Calu3 (cell line): ENCODE results near the gene SNX25. TPM values are rescaled to one million over a fixed set of nuclear protein-coding genes. Genes with fewer than 3 reads are reported as not detected.

Experiments
- BruUV-seq: library from RNA; stranded (reverse); fragments of 400-500 nt; replicated peaks from 2 replicates; lab custom pipeline; 2021; lab: Mats Ljungman, UMichigan
- CTCF ChIA-PET: fragments of 300-600 bp; sonication (Branson Sonifier 250); formaldehyde crosslinking; loops from one replicate; lab custom pipeline; 2022; ENCODE audit warnings: antibody characterized with exemption; lab: Charles Lee
- DNase-seq: peaks from one replicate; pipeline ENCODE4 v3.0.0; 2022
- H3K27ac Mint-ChIP-seq: one replicate; pipeline ENCODE4 v1.8.0; 2022; ENCODE audit warnings: mixed read lengths; ENCODE audit not compliant: unreplicated experiment
- H3K27me3 Mint-ChIP-seq: one replicate; pipeline ENCODE4 v1.8.0; 2022; ENCODE audit warnings: mixed read lengths; ENCODE audit not compliant: unreplicated experiment
- H3K36me3 Mint-ChIP-seq: one replicate; pipeline ENCODE4 v1.8.0; 2022; ENCODE audit warnings: mild to moderate bottlenecking, moderate library complexity, mixed read lengths; ENCODE audit not compliant: insufficient read depth, unreplicated experiment
- H3K4me1 Mint-ChIP-seq: one replicate; pipeline ENCODE4 v1.8.0; 2022; ENCODE audit warnings: mild to moderate bottlenecking, low read depth, mixed read lengths; ENCODE audit not compliant: unreplicated experiment
- H3K4me3 Mint-ChIP-seq: one replicate; pipeline ENCODE4 v1.8.0; 2022; ENCODE audit warnings: mild to moderate bottlenecking, low read depth, moderate library complexity, mixed read lengths; ENCODE audit not compliant: unreplicated experiment
- H3K9me3 Mint-ChIP-seq: one replicate; pipeline ENCODE4 v1.8.0; 2022; ENCODE audit warnings: low read depth, mixed read lengths; ENCODE audit not compliant: unreplicated experiment
- intact Hi-C: fragments of 100-400 bp; cut with micrococcal nuclease; formaldehyde crosslinking; loops from one replicate; pipeline ENCODE4 v1.10.0; 2022; ENCODE audit not compliant: unreplicated experiment
- total RNA-seq: library from RNA; stranded (reverse); gene quantifications from 2 replicates; pipeline ENCODE4 v1.2.3, GENCODE V29; 2022
- TF ChIP-seq, protein P1 (sequence below): fragments of 200-600 bp; IDR thresholded peaks from one replicate; pipeline ENCODE4 v1.8.0; 2022; ENCODE audit warnings: antibody characterized with exemption; ENCODE audit not compliant: unreplicated experiment

SNX25 gene
- total RNA-seq, 1 experiment from 2014 or later: 16.1 TPM

DNA sequence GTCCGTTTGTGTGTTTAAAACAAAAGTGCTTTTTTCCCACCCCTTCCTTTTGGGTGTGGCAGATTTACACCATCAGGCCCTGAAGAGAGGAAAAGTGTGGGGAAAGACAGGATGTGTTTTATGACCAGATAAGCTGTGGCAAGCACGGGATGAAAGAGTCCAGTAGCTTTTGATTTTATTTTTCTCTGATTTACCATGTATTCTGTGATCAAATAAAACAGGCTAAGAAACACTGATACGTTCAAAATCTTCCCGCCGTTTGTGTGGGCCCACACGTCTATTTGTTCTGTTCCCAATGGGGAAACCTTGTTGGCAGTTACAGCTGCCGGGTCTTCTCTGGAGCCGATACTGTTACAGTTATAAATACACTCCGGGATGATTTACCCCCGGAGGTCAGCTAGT is 175.5 kb downstream of the SNX25 start:
- H3K4me1 Mint-ChIP-seq: peaks cover 7% of the 10 kb centered on the region

DNA sequence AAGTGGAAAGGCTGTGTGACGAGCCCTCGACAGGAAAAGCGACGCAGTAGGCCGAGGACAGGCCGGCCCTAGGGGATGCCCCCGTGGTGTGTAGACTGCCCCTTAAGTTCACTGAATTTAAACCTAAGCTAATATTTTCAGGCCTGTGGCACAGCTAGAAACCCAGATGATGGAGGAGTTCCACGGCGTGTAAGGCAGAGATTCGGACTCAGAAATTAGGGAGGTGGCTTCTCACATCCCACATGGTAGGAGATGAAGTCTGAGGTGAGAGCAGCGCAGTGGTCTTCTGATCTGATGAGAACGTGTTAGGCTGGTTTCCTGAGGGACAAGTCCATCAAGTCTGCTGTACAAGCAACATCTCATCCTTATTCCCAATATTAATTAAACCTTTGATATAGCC is 178.6 kb downstream of the SNX25 start:
- no TSS peak for BruUV-seq
- intact Hi-C loops: no loop called here

More for the DNA sequence above, 175.5 kb downstream of the SNX25 start:
- CTCF ChIA-PET: no interaction called here
- no peaks in the 10 kb centered on the region for H3K27me3 Mint-ChIP-seq
- H3K4me3 Mint-ChIP-seq: no peak overlapping the region
- H3K9me3 Mint-ChIP-seq: no peaks in the 10 kb centered on the region
- no peak overlapping the region for H3K27ac Mint-ChIP-seq
- no TSS peak for BruUV-seq
- no peaks in the 10 kb centered on the region for H3K36me3 Mint-ChIP-seq
- intact Hi-C loops: no loop called here
- TF ChIP-seq, protein P1, sequence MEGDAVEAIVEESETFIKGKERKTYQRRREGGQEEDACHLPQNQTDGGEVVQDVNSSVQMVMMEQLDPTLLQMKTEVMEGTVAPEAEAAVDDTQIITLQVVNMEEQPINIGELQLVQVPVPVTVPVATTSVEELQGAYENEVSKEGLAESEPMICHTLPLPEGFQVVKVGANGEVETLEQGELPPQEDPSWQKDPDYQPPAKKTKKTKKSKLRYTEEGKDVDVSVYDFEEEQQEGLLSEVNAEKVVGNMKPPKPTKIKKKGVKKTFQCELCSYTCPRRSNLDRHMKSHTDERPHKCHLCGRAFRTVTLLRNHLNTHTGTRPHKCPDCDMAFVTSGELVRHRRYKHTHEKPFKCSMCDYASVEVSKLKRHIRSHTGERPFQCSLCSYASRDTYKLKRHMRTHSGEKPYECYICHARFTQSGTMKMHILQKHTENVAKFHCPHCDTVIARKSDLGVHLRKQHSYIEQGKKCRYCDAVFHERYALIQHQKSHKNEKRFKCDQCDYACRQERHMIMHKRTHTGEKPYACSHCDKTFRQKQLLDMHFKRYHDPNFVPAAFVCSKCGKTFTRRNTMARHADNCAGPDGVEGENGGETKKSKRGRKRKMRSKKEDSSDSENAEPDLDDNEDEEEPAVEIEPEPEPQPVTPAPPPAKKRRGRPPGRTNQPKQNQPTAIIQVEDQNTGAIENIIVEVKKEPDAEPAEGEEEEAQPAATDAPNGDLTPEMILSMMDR: no peak
- DNase-seq: no peak

GRCh38 chr4:185390941-185391340 is 181.5 kb downstream of the SNX25 start:
- BruUV-seq: no TSS peak
- Mint-ChIP-seq H3K4me3 (no peak overlapping the region), H3K27me3 (no peaks in the 10 kb centered on the region), H3K36me3 (peaks cover 5% of the 10 kb centered on the region), H3K4me1 (peaks cover 8% of the 10 kb centered on the region), H3K9me3 (no peaks in the 10 kb centered on the region), H3K27ac (no peak overlapping the region)
- DNase-seq: no peak
- TF ChIP-seq, protein P1: no peak
- intact Hi-C loops: no loop called here
- CTCF ChIA-PET: no interaction called here

More for the DNA sequence above, 178.6 kb downstream of the SNX25 start:
- Mint-ChIP-seq H3K4me3 (no peak overlapping the region), H3K27ac (no peak overlapping the region), H3K9me3 (no peaks in the 10 kb centered on the region), H3K4me1 (peaks cover 7% of the 10 kb centered on the region), H3K36me3 (no peaks in the 10 kb centered on the region), H3K27me3 (no peaks in the 10 kb centered on the region)
- DNase-seq: no peak
- CTCF ChIA-PET: no interaction called here
- TF ChIP-seq, protein P1: no peak

- CTCF ChIA-PET: no interaction called here
- no peak overlapping the region for H3K27ac Mint-ChIP-seq
- no peak for DNase-seq
- H3K36me3 Mint-ChIP-seq: peaks cover 18% of the 10 kb centered on the region
- no peaks in the 10 kb centered on the region for H3K9me3 Mint-ChIP-seq
- peaks cover 8% of the 10 kb centered on the region for H3K4me1 Mint-ChIP-seq
- H3K4me3 Mint-ChIP-seq: no peak overlapping the region
- no TSS peak for BruUV-seq
- TF ChIP-seq, protein P1: no peak
- no peaks in the 10 kb centered on the region for H3K27me3 Mint-ChIP-seq
- intact Hi-C loops: no loop called here
Measured at GRCh38 chr4:185392156-185392555, 182.8 kb downstream of the SNX25 start.
